Mesodermal cell (in vitro differentiated cells): Measurements from ENCODE around the gene ZXDA.
"Not testable (repeated sequence)": the region's sequence is repeated elsewhere in the genome, so short reads cannot be mapped to it uniquely, and the experiment has no call there.

Experiments
- H3K27ac ChIP-seq: 2 replicates; pipeline ENCODE4 v1.7.0; 2013; ENCODE audit warnings: mild to moderate bottlenecking, low read depth, low read length, moderate library complexity; ENCODE audit not compliant: severe bottlenecking
- H3K36me3 ChIP-seq: 2 replicates; pipeline ENCODE4 v1.7.1; 2013; ENCODE audit warnings: mild to moderate bottlenecking, low read length, moderate library complexity; ENCODE audit not compliant: control insufficient read depth, insufficient read depth
- H3K4me1 ChIP-seq: one replicate; pipeline ENCODE4 v1.7.1; 2013; ENCODE audit warnings: mild to moderate bottlenecking, low read length; ENCODE audit not compliant: insufficient read depth, control insufficient read depth, poor library complexity, severe bottlenecking
- H3K4me3 ChIP-seq: 2 replicates; pipeline ENCODE4 v1.7.0; 2013; ENCODE audit warnings: low read length, control low read depth, mild to moderate bottlenecking; ENCODE audit not compliant: insufficient read depth, poor library complexity, severe bottlenecking; ENCODE audit errors: extremely low read depth
- H3K9me3 ChIP-seq: 2 replicates; pipeline ENCODE4 v1.7.1; 2013; ENCODE audit warnings: mild to moderate bottlenecking, low read length, moderate library complexity; ENCODE audit not compliant: control insufficient read depth
- WGBS, 2 experiments: methylation state at CpG; one replicate each; pipeline ENCODE4 v1.1.5; 2013; ENCODE audit warnings: missing lambda C conversion rate in 2 of 2; ENCODE audit not compliant: insufficient coverage in 2 of 2; 5-methylcytosine and 5-hydroxymethylcytosine counted together

The ZXDA gene

GRCh38 chrX:57909595-57910286, 517 bp downstream of the ZXDA start:
- not testable (repeated sequence) for H3K9me3 ChIP-seq, H3K36me3 ChIP-seq, H3K27ac ChIP-seq, H3K4me1 ChIP-seq
- 20% methylated on average over 2 of the region's 72 CpGs; no CpG with 5 or more reads in 1 of the 2 experiments for WGBS, 2 experiments
- H3K4me3 ChIP-seq = peak overlapping the region; percentile 19

GRCh38 chrX:57908972-57909594, 1.2 kb downstream of the ZXDA start:
- H3K4me3 ChIP-seq = not testable (repeated sequence)

GRCh38 chrX:57906790-57907189, 3.5 kb downstream of the ZXDA start:
- Histone ChIP-seq H3K27ac (no peak overlapping the region), H3K4me3 (no peak overlapping the region), H3K36me3 (no peaks in the 10 kb centered on the region), H3K9me3 (no peaks in the 10 kb centered on the region), H3K4me1 (no peaks in the 10 kb centered on the region)
- WGBS, 2 experiments = no CpG with 5 or more reads among the region's 1 CpG

More at GRCh38 chrX:57908972-57909594, 1.2 kb downstream of the ZXDA start:
- H3K27ac ChIP-seq, H3K4me1 ChIP-seq, H3K36me3 ChIP-seq, H3K9me3 ChIP-seq: not testable (repeated sequence)
- WGBS, 2 experiments = 61 to 86% methylated on average over 3 to 12 of the region's 28 CpGs

GRCh38 chrX:57905141-57905540, 5.1 kb downstream of the ZXDA start:
- no peak overlapping the region for H3K4me3 ChIP-seq
- H3K36me3 ChIP-seq = no peaks in the 10 kb centered on the region
- H3K9me3 ChIP-seq = no peaks in the 10 kb centered on the region
- no peaks in the 10 kb centered on the region for H3K4me1 ChIP-seq
- WGBS, 2 experiments = no CpG with 5 or more reads among the region's 2 CpGs
- H3K27ac ChIP-seq = no peak overlapping the region

GRCh38 chrX:57904176-57904880, 5.9 kb downstream of the ZXDA start:
- H3K4me3 ChIP-seq = no peak overlapping the region
- no peaks in the 10 kb centered on the region for H3K36me3 ChIP-seq
- no peak overlapping the region for H3K27ac ChIP-seq
- WGBS, 2 experiments = 93 to 98% methylated on average over 4 to 5 of the region's 7 CpGs
- H3K9me3 ChIP-seq = no peaks in the 10 kb centered on the region
- no peaks in the 10 kb centered on the region for H3K4me1 ChIP-seq

- H3K4me3 ChIP-seq = no peak overlapping the region
- no peaks in the 10 kb centered on the region for H3K4me1 ChIP-seq
- no CpG with 5 or more reads among the region's 2 CpGs for WGBS, 2 experiments
- no peaks in the 10 kb centered on the region for H3K36me3 ChIP-seq
- H3K27ac ChIP-seq = no peak overlapping the region
- H3K9me3 ChIP-seq = no peaks in the 10 kb centered on the region
These were observed 7.6 kb downstream of the ZXDA start for GRCh38 chrX:57902633-57903032.

GRCh38 chrX:57901466-57901865, 8.8 kb downstream of the ZXDA start:
- H3K4me1 ChIP-seq = no peaks in the 10 kb centered on the region
- no peaks in the 10 kb centered on the region for H3K9me3 ChIP-seq
- no peak overlapping the region for H3K27ac ChIP-seq
- WGBS, 2 experiments = no CpG with 5 or more reads among the region's 1 CpG
- no peaks in the 10 kb centered on the region for H3K36me3 ChIP-seq
- H3K4me3 ChIP-seq = no peak overlapping the region

- H3K4me3 ChIP-seq = no peak overlapping the region
- WGBS, 2 experiments = 30 to 85% methylated on average over 2 to 3 of the region's 4 CpGs
- H3K27ac ChIP-seq = no peak overlapping the region
These were observed 9.3 kb downstream of the ZXDA start for GRCh38 chrX:57900975-57901374.

GRCh38 chrX:57899906-57900305, 10.4 kb downstream of the ZXDA start:
- Histone ChIP-seq H3K27ac (no peak overlapping the region), H3K4me1 (no peaks in the 10 kb centered on the region), H3K4me3 (no peak overlapping the region), H3K9me3 (no peaks in the 10 kb centered on the region), H3K36me3 (no peaks in the 10 kb centered on the region)

More at GRCh38 chrX:57900975-57901374, 9.3 kb downstream of the ZXDA start:
- no peaks in the 10 kb centered on the region for H3K9me3 ChIP-seq
- H3K4me1 ChIP-seq = no peaks in the 10 kb centered on the region
- H3K36me3 ChIP-seq = no peaks in the 10 kb centered on the region

GRCh38 chrX:57899064-57899463, 11.2 kb downstream of the ZXDA start:
- no peak overlapping the region for H3K27ac ChIP-seq
- no peaks in the 10 kb centered on the region for H3K9me3 ChIP-seq
- no peak overlapping the region for H3K4me3 ChIP-seq
- H3K36me3 ChIP-seq = no peaks in the 10 kb centered on the region
- no CpG with 5 or more reads among the region's 1 CpG for WGBS, 2 experiments
- no peaks in the 10 kb centered on the region for H3K4me1 ChIP-seq

- no peak overlapping the region for H3K27ac ChIP-seq
- H3K36me3 ChIP-seq = no peaks in the 10 kb centered on the region
- no peaks in the 10 kb centered on the region for H3K4me1 ChIP-seq
- H3K9me3 ChIP-seq = peaks cover 11% of the 10 kb centered on the region
- WGBS, 2 experiments = 79% methylated on average over 4 of the region's 6 CpGs; no CpG with 5 or more reads in 1 of the 2 experiments
- no peak overlapping the region for H3K4me3 ChIP-seq
These were observed 38.8 kb downstream of the ZXDA start for GRCh38 chrX:57871463-57871862.
